Suprapubic skin (tissue), 4 donors: ENCODE results near the gene BARX1. TPM values are rescaled to one million over a fixed set of nuclear protein-coding genes. Genes with fewer than 3 reads are reported as not detected.
"Not testable (repeated sequence)": the region's sequence is repeated elsewhere in the genome, so short reads cannot be mapped to it uniquely, and the experiment has no call there.

Source experiments
- DNase-seq, 2 donors: peaks; one replicate each; pipeline ENCODE4 v3.0.0-alpha.2; 2019; ENCODE audit warnings: low spot score in 2 of 2
- H3K27ac ChIP-seq: fragments of 200-600 bp; sonication (generic); one replicate; pipeline ENCODE4 v1.5.1; 2019
- H3K27me3 ChIP-seq: fragments of 200-600 bp; sonication (generic); one replicate; pipeline ENCODE4 v1.5.1; 2019
- H3K36me3 ChIP-seq: fragments of 200-600 bp; sonication (generic); one replicate; pipeline ENCODE4 v1.5.1; 2019
- H3K4me1 ChIP-seq: fragments of 200-600 bp; sonication (generic); one replicate; pipeline ENCODE4 v1.5.1; 2019
- H3K4me3 ChIP-seq: fragments of 200-600 bp; sonication (generic); one replicate; pipeline ENCODE4 v1.5.1; 2019; ENCODE audit warnings: mild to moderate bottlenecking
- H3K9me3 ChIP-seq: fragments of 200-600 bp; sonication (generic); one replicate; pipeline ENCODE4 v1.5.1; 2019
- EP300 ChIP-seq: sonication (generic); formaldehyde crosslinking; IDR thresholded peaks from one replicate; pipeline ENCODE4 v1.6.1; 2017; ENCODE audit warnings: antibody characterized with exemption
- POLR2A ChIP-seq, 2 donors: fragments of 450-650 bp; IDR thresholded peaks; one replicate each; pipeline ENCODE4 v1.6.1; 2017; ENCODE audit warnings: antibody characterized with exemption in 2 of 2, mild to moderate bottlenecking in 2 of 2, moderate library complexity in 2 of 2
- POLR2AphosphoS5 ChIP-seq, 3 donors: sonication (generic); formaldehyde crosslinking; IDR thresholded peaks; one replicate each; pipeline ENCODE4 v1.6.1; 2017; ENCODE audit warnings: antibody characterized with exemption in 3 of 3
- WGBS: methylation state at CpG from one replicate; pipeline ENCODE4 v1.1.5; 2018; 5-methylcytosine and 5-hydroxymethylcytosine counted together
- total RNA-seq, 4 donors: library from RNA; depleted of rRNA; stranded (reverse); fragments of >200 nt; gene quantifications; one replicate each; pipeline ENCODE4 v1.1.0, GENCODE V29; 2016
- TF ChIP-seq, protein P1 (sequence below), 2 donors: fragments of 200-600 bp in 1 of 2; fragments of 450-650 bp in 1 of 2; sonication (generic) in 1 of 2; IDR thresholded peaks; one replicate each; pipeline ENCODE4 v1.5.1; 2016 to 2019; ENCODE audit warnings: antibody characterized with exemption in 2 of 2, mild to moderate bottlenecking in 1 of 2, moderate library complexity in 1 of 2

BARX1 gene
- total RNA-seq, 4 donors from 2014 or later: not detected

DNA sequence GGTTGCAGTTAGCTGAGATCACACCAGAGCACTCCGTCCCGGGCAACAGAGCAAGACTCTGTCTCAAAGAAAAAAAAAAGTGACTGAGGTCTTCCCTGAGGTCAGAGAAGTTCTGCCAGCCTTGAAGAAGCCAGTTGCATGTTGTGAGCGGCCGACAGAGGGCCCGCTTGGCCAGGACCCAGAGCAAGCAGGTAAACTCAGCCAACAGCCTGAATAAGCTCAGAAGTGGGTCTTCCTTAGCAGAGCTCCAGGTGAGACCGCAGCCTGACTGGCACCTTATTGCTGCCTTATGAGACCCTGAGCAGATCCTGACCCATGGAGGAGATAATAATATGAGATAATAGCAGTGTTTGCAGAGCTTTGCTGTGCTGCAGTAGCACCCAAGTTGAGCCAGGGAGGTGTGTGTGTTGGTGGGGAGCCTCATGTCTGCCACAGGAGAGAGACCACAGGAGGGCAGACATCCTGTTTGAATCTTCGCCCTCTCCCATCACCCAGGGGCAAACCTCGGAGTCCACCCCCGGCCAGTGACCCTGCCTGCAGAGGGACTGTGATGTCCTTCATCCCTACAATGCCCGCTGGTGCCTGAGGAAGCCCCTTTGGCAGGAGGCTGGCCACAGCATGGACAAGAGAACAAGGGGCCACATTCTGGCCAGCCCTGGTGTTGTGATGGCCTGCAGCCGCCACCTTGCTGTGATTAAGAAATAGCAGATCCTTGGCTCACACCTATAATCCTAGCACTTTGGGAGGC lies 10.8 kb upstream of the BARX1 start:
- peak in 1 of 2 donors; percentile 74 for DNase-seq
- no peak overlapping the region for H3K27ac ChIP-seq
- 70% methylated on average over 7 of the region's 11 CpGs for WGBS
- no peak for TF ChIP-seq EP300
- TF ChIP-seq, protein P1, sequence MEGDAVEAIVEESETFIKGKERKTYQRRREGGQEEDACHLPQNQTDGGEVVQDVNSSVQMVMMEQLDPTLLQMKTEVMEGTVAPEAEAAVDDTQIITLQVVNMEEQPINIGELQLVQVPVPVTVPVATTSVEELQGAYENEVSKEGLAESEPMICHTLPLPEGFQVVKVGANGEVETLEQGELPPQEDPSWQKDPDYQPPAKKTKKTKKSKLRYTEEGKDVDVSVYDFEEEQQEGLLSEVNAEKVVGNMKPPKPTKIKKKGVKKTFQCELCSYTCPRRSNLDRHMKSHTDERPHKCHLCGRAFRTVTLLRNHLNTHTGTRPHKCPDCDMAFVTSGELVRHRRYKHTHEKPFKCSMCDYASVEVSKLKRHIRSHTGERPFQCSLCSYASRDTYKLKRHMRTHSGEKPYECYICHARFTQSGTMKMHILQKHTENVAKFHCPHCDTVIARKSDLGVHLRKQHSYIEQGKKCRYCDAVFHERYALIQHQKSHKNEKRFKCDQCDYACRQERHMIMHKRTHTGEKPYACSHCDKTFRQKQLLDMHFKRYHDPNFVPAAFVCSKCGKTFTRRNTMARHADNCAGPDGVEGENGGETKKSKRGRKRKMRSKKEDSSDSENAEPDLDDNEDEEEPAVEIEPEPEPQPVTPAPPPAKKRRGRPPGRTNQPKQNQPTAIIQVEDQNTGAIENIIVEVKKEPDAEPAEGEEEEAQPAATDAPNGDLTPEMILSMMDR (IDR thresholded peaks at IDR 0.05): no peak
- no peaks in the 10 kb centered on the region for H3K9me3 ChIP-seq
- H3K4me1 ChIP-seq: peaks cover 8% of the 10 kb centered on the region
- H3K36me3 ChIP-seq: no peaks in the 10 kb centered on the region
- peaks cover 15% of the 10 kb centered on the region for H3K27me3 ChIP-seq
- no peak overlapping the region for H3K4me3 ChIP-seq

- H3K27me3 ChIP-seq: peaks cover 28% of the 10 kb centered on the region
- DNase-seq: peak in 1 of 2 donors; percentile 29
- no peak for TF ChIP-seq POLR2AphosphoS5 (IDR thresholded peaks at IDR 0.05)
- no peak for TF ChIP-seq EP300
- TF ChIP-seq, protein P1 (IDR thresholded peaks at IDR 0.05): no peak
- TF ChIP-seq POLR2A (IDR thresholded peaks at IDR 0.05): no peak
- no peaks in the 10 kb centered on the region for H3K9me3 ChIP-seq
- no peak overlapping the region for H3K27ac ChIP-seq
- no peaks in the 10 kb centered on the region for H3K36me3 ChIP-seq
- no peak overlapping the region for H3K4me3 ChIP-seq
- WGBS: 94% methylated on average over 3 of the region's 4 CpGs
- peaks cover 18% of the 10 kb centered on the region for H3K4me1 ChIP-seq
These were observed 9.5 kb upstream of the BARX1 start for GRCh38 chr9:93964685-93965084.

- no peaks in the 10 kb centered on the region for H3K36me3 ChIP-seq
- WGBS: 70% methylated on average over 8 of the region's 8 CpGs
- H3K4me1 ChIP-seq: peaks cover 26% of the 10 kb centered on the region
- no peak overlapping the region for H3K27ac ChIP-seq
- TF ChIP-seq EP300 (no peak), POLR2A (IDR thresholded peaks at IDR 0.05) (no peak), POLR2AphosphoS5 (IDR thresholded peaks at IDR 0.05) (no peak)
- TF ChIP-seq, protein P1 (IDR thresholded peaks at IDR 0.05): no peak
- H3K4me3 ChIP-seq: no peak overlapping the region
- peaks cover 36% of the 10 kb centered on the region for H3K27me3 ChIP-seq
- H3K9me3 ChIP-seq: no peaks in the 10 kb centered on the region
- peak in 1 of 2 donors; percentile 62 for DNase-seq
These were observed 8.8 kb upstream of the BARX1 start for GRCh38 chr9:93963969-93964368.

GRCh38 chr9:93963489-93963888 lies 8.3 kb upstream of the BARX1 start:
- Histone ChIP-seq H3K4me1 (peaks cover 30% of the 10 kb centered on the region), H3K27me3 (peaks cover 37% of the 10 kb centered on the region)
- H3K4me3 ChIP-seq, H3K27ac ChIP-seq, H3K36me3 ChIP-seq, H3K9me3 ChIP-seq: not testable (repeated sequence)
- peak in 1 of 2 donors; percentile 6 for DNase-seq
- 58% methylated on average over 3 of the region's 3 CpGs for WGBS

- TF ChIP-seq, protein P1 (IDR thresholded peaks at IDR 0.05): peak; percentile 77 to 80
- TF ChIP-seq POLR2A (IDR thresholded peaks at IDR 0.05): no peak
- DNase-seq: peak; percentile 83 to 86
- Histone ChIP-seq H3K27me3 (peaks cover 42% of the 10 kb centered on the region), H3K4me1 (peaks cover 35% of the 10 kb centered on the region), H3K9me3 (no peaks in the 10 kb centered on the region), H3K36me3 (no peaks in the 10 kb centered on the region), H3K4me3 (no peak overlapping the region), H3K27ac (no peak overlapping the region)
- WGBS: 18% methylated on average over 22 of the region's 22 CpGs
These were observed 7.6 kb upstream of the BARX1 start for GRCh38 chr9:93962561-93963440.
